Sigmoid colon (tissue), 4 donors: ENCODE results near the gene REX1BD.

ENCODE experiments used
- CTCF ChIP-seq, 4 experiments: fragments of 450-650 bp in 3 of 4; fragments of 200-600 bp in 1 of 4; IDR thresholded peaks; one replicate each; pipeline ENCODE4 v1.5.1; 2016 to 2019; ENCODE audit warnings: antibody characterized with exemption in 4 of 4, mild to moderate bottlenecking in 3 of 4, moderate library complexity in 2 of 4
- POLR2A ChIP-seq, 2 donors: fragments of 450-650 bp; IDR thresholded peaks; one replicate each; pipeline ENCODE4 v1.6.1; 2016; ENCODE audit warnings: antibody characterized with exemption in 2 of 2, mild to moderate bottlenecking in 2 of 2, moderate library complexity in 2 of 2
- POLR2AphosphoS5 ChIP-seq, 4 donors: sonication (generic); formaldehyde crosslinking; IDR thresholded peaks; one replicate each; pipeline ENCODE4 v1.6.1; 2017; ENCODE audit warnings: antibody characterized with exemption in 4 of 4

- TF ChIP-seq CTCF (IDR thresholded peaks at IDR 0.05) (no peak), POLR2A (IDR thresholded peaks at IDR 0.05) (no peak), POLR2AphosphoS5 (IDR thresholded peaks at IDR 0.05) (no peak)
Measured at GRCh38 chr19:18609717-18610051, 21.1 kb downstream of the REX1BD start.
